ENCODE data around the gene PTPDC1. TPM values are rescaled to one million over a fixed set of nuclear protein-coding genes. Genes with fewer than 3 reads are reported as not detected.

PTPDC1 gene
- total RNA-seq, 1 donor from 2014 or later: 8.5 TPM

Other genes starting within 250 kb of the PTPDC1 start
- gene BARX1, start 129.1 kb upstream of the PTPDC1 start, total RNA-seq: not detected
- 1.6 TPM for gene ZNF169, start 174.8 kb downstream of the PTPDC1 start, total RNA-seq
- not detected for gene NUTM2F, start 244.2 kb downstream of the PTPDC1 start, total RNA-seq

Data from Right ventricle myocardium inferior (tissue), 1 donor.